Measurements from ENCODE around the gene FZD7.

DNA sequence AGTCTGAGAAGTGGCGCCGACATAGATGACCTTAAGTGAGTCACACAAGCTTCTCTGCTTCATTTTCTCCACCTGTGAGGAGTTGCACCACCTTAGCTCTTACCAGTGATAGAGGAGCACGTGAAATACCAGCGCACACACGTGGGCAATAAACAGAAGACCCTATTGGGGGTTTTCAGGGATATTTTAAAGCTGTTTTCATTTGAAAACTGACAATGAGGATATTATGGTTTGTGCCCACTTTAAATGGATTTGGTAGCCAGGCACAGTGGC lies 47.3 kb upstream of the FZD7 start:
- TF ChIP-seq, protein P1, sequence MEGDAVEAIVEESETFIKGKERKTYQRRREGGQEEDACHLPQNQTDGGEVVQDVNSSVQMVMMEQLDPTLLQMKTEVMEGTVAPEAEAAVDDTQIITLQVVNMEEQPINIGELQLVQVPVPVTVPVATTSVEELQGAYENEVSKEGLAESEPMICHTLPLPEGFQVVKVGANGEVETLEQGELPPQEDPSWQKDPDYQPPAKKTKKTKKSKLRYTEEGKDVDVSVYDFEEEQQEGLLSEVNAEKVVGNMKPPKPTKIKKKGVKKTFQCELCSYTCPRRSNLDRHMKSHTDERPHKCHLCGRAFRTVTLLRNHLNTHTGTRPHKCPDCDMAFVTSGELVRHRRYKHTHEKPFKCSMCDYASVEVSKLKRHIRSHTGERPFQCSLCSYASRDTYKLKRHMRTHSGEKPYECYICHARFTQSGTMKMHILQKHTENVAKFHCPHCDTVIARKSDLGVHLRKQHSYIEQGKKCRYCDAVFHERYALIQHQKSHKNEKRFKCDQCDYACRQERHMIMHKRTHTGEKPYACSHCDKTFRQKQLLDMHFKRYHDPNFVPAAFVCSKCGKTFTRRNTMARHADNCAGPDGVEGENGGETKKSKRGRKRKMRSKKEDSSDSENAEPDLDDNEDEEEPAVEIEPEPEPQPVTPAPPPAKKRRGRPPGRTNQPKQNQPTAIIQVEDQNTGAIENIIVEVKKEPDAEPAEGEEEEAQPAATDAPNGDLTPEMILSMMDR (IDR thresholded peaks at IDR 0.05; ENCODE audit: insufficient read depth, low read length) = no peak
- TF ChIP-seq, protein P2, sequence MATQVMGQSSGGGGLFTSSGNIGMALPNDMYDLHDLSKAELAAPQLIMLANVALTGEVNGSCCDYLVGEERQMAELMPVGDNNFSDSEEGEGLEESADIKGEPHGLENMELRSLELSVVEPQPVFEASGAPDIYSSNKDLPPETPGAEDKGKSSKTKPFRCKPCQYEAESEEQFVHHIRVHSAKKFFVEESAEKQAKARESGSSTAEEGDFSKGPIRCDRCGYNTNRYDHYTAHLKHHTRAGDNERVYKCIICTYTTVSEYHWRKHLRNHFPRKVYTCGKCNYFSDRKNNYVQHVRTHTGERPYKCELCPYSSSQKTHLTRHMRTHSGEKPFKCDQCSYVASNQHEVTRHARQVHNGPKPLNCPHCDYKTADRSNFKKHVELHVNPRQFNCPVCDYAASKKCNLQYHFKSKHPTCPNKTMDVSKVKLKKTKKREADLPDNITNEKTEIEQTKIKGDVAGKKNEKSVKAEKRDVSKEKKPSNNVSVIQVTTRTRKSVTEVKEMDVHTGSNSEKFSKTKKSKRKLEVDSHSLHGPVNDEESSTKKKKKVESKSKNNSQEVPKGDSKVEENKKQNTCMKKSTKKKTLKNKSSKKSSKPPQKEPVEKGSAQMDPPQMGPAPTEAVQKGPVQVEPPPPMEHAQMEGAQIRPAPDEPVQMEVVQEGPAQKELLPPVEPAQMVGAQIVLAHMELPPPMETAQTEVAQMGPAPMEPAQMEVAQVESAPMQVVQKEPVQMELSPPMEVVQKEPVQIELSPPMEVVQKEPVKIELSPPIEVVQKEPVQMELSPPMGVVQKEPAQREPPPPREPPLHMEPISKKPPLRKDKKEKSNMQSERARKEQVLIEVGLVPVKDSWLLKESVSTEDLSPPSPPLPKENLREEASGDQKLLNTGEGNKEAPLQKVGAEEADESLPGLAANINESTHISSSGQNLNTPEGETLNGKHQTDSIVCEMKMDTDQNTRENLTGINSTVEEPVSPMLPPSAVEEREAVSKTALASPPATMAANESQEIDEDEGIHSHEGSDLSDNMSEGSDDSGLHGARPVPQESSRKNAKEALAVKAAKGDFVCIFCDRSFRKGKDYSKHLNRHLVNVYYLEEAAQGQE (IDR thresholded peaks at IDR 0.05; ENCODE audit: insufficient replicate concordance, low read depth) = no peak
- TF ChIP-seq POLR2AphosphoS5 (IDR thresholded peaks at IDR 0.05; ENCODE audit: low read depth) (no peak), GABPA (IDR thresholded peaks at IDR 0.05; ENCODE audit: low read depth) (no peak)

Measured in HL-60 (cell line).